WTC11 (cell line): Measurements from ENCODE around the gene NTSR1. TPM values are rescaled to one million over a fixed set of nuclear protein-coding genes. Genes with fewer than 3 reads are reported as not detected.

ENCODE experiments used
- ATAC-seq: fragments of 200-7000 bp; cut with Tn5 transposase; 2 replicates; pipeline ENCODE4 v1.10.0; 2021; ENCODE audit warnings: mild to moderate bottlenecking, moderate library complexity
- CTCF ChIA-PET: fragments of 300-600 bp; sonication (Branson Sonifier 250); formaldehyde crosslinking; loops from one replicate; lab custom pipeline; 2021; ENCODE audit warnings: antibody characterized with exemption; lab: Charles Lee
- POLR2A ChIA-PET: fragments of 350-600 bp; sonication (Branson Sonifier 250); formaldehyde crosslinking; loops from one replicate; lab custom pipeline; 2021; ENCODE audit warnings: antibody characterized with exemption; lab: Charles Lee
- DNase-seq: peaks from one replicate; pipeline ENCODE4 v3.0.0; 2021; ENCODE audit warnings: low spot score
- H3K27ac Mint-ChIP-seq: 2 replicates; pipeline ENCODE4 v1.8.0; 2021; ENCODE audit warnings: mixed read lengths
- H3K27me3 Mint-ChIP-seq: 2 replicates; pipeline ENCODE4 v1.8.0; 2021; ENCODE audit warnings: low read depth, mild to moderate bottlenecking, moderate library complexity, mixed read lengths
- H3K36me3 Mint-ChIP-seq: 2 replicates; pipeline ENCODE4 v1.8.0; 2021; ENCODE audit warnings: mixed read lengths
- H3K4me1 Mint-ChIP-seq: 2 replicates; pipeline ENCODE4 v1.8.0; 2022; ENCODE audit warnings: mixed read lengths
- H3K4me3 Mint-ChIP-seq: 2 replicates; pipeline ENCODE4 v1.8.0; 2021; ENCODE audit warnings: mild to moderate bottlenecking, moderate library complexity, mixed read lengths
- H3K9me3 Mint-ChIP-seq: 2 replicates; pipeline ENCODE4 v1.8.0; 2021; ENCODE audit warnings: mixed read lengths
- CREB1 ChIP-seq: sonication (generic); formaldehyde crosslinking; IDR thresholded peaks from 2 replicates; pipeline ENCODE4 v1.8.0; 2023; ENCODE audit warnings: mild to moderate bottlenecking, missing genetic modification reagents
- E2F1 ChIP-seq: sonication (generic); formaldehyde crosslinking; IDR thresholded peaks from 2 replicates; pipeline ENCODE4 v1.8.0; 2022; ENCODE audit warnings: mild to moderate bottlenecking, missing genetic modification reagents
- ELF4 ChIP-seq: sonication (generic); formaldehyde crosslinking; IDR thresholded peaks from 2 replicates; pipeline ENCODE4 v1.8.1; 2022; ENCODE audit warnings: low read depth, mild to moderate bottlenecking, moderate library complexity, missing genetic modification reagents
- ERG ChIP-seq: fragments of 250-450 bp; sonication (Bioruptor Pico); IDR thresholded peaks from 2 replicates; pipeline ENCODE4 v1.8.0; 2021; ENCODE audit warnings: mild to moderate bottlenecking
- FOXK1 ChIP-seq: sonication (generic); formaldehyde crosslinking; IDR thresholded peaks from 2 replicates; pipeline ENCODE4 v1.8.0; 2022; ENCODE audit warnings: mild to moderate bottlenecking, moderate library complexity, missing genetic modification reagents
- FOXP1 ChIP-seq: sonication (generic); formaldehyde crosslinking; IDR thresholded peaks from 2 replicates; pipeline ENCODE4 v1.8.0; 2022; ENCODE audit warnings: missing genetic modification reagents, mild to moderate bottlenecking, moderate library complexity, borderline replicate concordance
- GTF2I ChIP-seq: fragments of 250-450 bp; sonication (Bioruptor Pico); conservative IDR thresholded peaks from 2 replicates; pipeline ENCODE4 v1.4.0; 2021; ENCODE audit warnings: mild to moderate bottlenecking
- MAX ChIP-seq: sonication (generic); formaldehyde crosslinking; IDR thresholded peaks from 2 replicates; pipeline ENCODE4 v1.8.0; 2022; ENCODE audit warnings: mild to moderate bottlenecking, missing genetic modification reagents
- NFYB ChIP-seq: sonication (generic); formaldehyde crosslinking; conservative IDR thresholded peaks from 2 replicates; pipeline ENCODE4 v1.8.0; 2022; ENCODE audit warnings: low read depth, missing genetic modification reagents
- NR2C2 ChIP-seq: sonication (generic); formaldehyde crosslinking; IDR thresholded peaks from 2 replicates; pipeline ENCODE4 v1.8.0; 2022; ENCODE audit warnings: mild to moderate bottlenecking, missing genetic modification reagents
- PRRX2 ChIP-seq: fragments of 250-450 bp; sonication (Bioruptor Pico); IDR thresholded peaks from 2 replicates; pipeline ENCODE4 v1.8.0; 2021; ENCODE audit warnings: mild to moderate bottlenecking
- USF1 ChIP-seq: sonication (generic); formaldehyde crosslinking; IDR thresholded peaks from 2 replicates; pipeline ENCODE4 v1.8.0; 2022; ENCODE audit warnings: mild to moderate bottlenecking, missing genetic modification reagents
- ZNF219 ChIP-seq: sonication (generic); formaldehyde crosslinking; IDR thresholded peaks from 2 replicates; pipeline ENCODE4 v1.8.0; 2023; ENCODE audit warnings: missing genetic modification reagents, mild to moderate bottlenecking, borderline replicate concordance
- ZNF512 ChIP-seq: sonication (generic); formaldehyde crosslinking; IDR thresholded peaks from 2 replicates; pipeline ENCODE4 v1.8.1; 2022; ENCODE audit warnings: missing genetic modification reagents, borderline replicate concordance
- total RNA-seq: library from RNA; stranded (reverse); gene quantifications from 3 replicates; pipeline ENCODE4 v1.2.3, GENCODE V29; 2021
- TF ChIP-seq, protein P1 (sequence below): sonication (generic); formaldehyde crosslinking; IDR thresholded peaks from 2 replicates; pipeline ENCODE4 v1.8.1; 2022; ENCODE audit warnings: mild to moderate bottlenecking, moderate library complexity, missing genetic modification reagents
- TF ChIP-seq, protein P2 (sequence below): sonication (generic); formaldehyde crosslinking; conservative IDR thresholded peaks from 2 replicates; pipeline ENCODE4 v1.8.1; 2022; ENCODE audit warnings: mild to moderate bottlenecking, missing genetic modification reagents
- TF ChIP-seq, protein P3 (sequence below): sonication (generic); formaldehyde crosslinking; IDR thresholded peaks from 2 replicates; pipeline ENCODE4 v1.8.1; 2023; ENCODE audit warnings: mild to moderate bottlenecking, missing genetic modification reagents

Gene NTSR1
- total RNA-seq, 1 experiment from 2014 or later = 0.63 TPM

DNA sequence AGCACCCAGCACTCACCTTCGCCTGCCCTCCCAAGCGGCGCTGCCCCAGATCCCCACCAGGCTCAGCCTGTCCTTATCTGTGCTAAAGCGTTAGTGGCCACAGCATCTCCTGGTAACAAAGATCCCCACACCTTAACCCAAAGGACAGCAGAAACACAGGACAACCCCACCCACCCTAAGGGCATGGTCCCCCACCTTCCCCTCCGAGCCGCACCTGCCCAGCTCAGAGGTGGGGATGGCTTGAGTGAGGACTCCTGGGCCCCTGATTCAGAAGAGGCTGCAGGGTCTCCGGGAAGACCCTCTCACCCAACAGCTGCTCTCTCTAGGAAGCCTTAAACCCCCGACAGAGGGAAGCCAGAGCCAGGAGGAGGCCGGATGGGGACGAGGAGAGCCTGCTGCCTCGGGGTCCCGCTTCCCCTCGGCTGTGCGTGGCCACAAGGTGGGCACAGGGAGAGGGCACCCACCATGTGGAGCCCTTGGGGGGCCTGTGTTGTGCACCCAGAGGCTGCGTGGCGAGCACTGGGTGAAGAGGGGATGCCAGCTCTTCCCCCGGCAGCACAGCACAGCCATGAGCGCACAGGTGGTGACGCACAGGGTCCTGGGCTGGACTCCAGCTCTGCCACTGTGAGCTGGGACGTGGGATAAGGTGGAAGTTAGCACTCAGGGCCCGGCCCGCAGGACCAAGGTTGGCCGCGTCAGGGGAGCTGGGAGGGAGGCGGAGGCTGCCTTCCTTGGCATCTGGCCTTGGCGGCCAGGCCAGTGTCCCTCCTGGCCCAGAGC lies 55.7 kb downstream of the NTSR1 start:
- no peak for TF ChIP-seq E2F1
- TF ChIP-seq ZNF219 (CRISPR knock-in tag) = no peak
- TF ChIP-seq ZNF512 (CRISPR knock-in tag) = no peak
- no peak for TF ChIP-seq CREB1
- no peak for TF ChIP-seq USF1 (CRISPR knock-in tag)
- TF ChIP-seq GTF2I (CRISPR knock-in tag) = no peak
- TF ChIP-seq FOXP1 = no peak
- no peak for TF ChIP-seq FOXK1
- TF ChIP-seq, protein P1, sequence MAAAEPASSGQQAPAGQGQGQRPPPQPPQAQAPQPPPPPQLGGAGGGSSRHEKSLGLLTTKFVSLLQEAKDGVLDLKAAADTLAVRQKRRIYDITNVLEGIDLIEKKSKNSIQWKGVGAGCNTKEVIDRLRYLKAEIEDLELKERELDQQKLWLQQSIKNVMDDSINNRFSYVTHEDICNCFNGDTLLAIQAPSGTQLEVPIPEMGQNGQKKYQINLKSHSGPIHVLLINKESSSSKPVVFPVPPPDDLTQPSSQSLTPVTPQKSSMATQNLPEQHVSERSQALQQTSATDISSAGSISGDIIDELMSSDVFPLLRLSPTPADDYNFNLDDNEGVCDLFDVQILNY (CRISPR knock-in tag) = no peak
- TF ChIP-seq, protein P2, sequence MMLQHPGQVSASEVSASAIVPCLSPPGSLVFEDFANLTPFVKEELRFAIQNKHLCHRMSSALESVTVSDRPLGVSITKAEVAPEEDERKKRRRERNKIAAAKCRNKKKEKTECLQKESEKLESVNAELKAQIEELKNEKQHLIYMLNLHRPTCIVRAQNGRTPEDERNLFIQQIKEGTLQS (CRISPR knock-in tag) = no peak
- TF ChIP-seq, protein P3, sequence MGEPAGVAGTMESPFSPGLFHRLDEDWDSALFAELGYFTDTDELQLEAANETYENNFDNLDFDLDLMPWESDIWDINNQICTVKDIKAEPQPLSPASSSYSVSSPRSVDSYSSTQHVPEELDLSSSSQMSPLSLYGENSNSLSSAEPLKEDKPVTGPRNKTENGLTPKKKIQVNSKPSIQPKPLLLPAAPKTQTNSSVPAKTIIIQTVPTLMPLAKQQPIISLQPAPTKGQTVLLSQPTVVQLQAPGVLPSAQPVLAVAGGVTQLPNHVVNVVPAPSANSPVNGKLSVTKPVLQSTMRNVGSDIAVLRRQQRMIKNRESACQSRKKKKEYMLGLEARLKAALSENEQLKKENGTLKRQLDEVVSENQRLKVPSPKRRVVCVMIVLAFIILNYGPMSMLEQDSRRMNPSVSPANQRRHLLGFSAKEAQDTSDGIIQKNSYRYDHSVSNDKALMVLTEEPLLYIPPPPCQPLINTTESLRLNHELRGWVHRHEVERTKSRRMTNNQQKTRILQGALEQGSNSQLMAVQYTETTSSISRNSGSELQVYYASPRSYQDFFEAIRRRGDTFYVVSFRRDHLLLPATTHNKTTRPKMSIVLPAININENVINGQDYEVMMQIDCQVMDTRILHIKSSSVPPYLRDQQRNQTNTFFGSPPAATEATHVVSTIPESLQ (CRISPR knock-in tag) = no peak
- no peak for TF ChIP-seq NR2C2 (CRISPR knock-in tag)
- no peak for TF ChIP-seq ELF4 (CRISPR knock-in tag)
- no peak for TF ChIP-seq NFYB (CRISPR knock-in tag)
- no peak for TF ChIP-seq MAX (CRISPR knock-in tag)
- no peak for TF ChIP-seq ERG (CRISPR knock-in tag)
- no peak for TF ChIP-seq PRRX2 (CRISPR knock-in tag)
- TF ChIP-seq, all 79 proteins: peak for 0
- H3K27me3 Mint-ChIP-seq = no peaks in the 10 kb centered on the region
- H3K4me3 Mint-ChIP-seq = no peak overlapping the region
- no peaks in the 10 kb centered on the region for H3K9me3 Mint-ChIP-seq
- CTCF ChIA-PET = interaction anchor here (0.6 to 2.0 kb wide), 2 partner anchors 18 to 27 kb away, joined by 3 to 6 read pairs; no protein-coding TSS in a partner anchor
- DNase-seq (no peak), ATAC-seq (no peak)
- peaks cover 2% of the 10 kb centered on the region; the same call in 1 of the 2 replicates for H3K4me1 Mint-ChIP-seq
- POLR2A ChIA-PET = no interaction called here
- no peaks in the 10 kb centered on the region for H3K36me3 Mint-ChIP-seq
- no peak overlapping the region for H3K27ac Mint-ChIP-seq
